ENCODE measurements around the gene NSUN4. TPM values are rescaled to one million over a fixed set of nuclear protein-coding genes. Genes with fewer than 3 reads are reported as not detected.

The NSUN4 gene
- total RNA-seq, 3 donors from 2014 or later: 18.5 to 20.6 (median 20.5) TPM

GRCh38 chr1:46301808-46302640 is 38.6 kb upstream of the NSUN4 start:
- intact Hi-C loops (cut with DNase I, micrococcal nuclease): no loop called here
- peaks cover 45% of the 10 kb centered on the region for H3K4me1 ChIP-seq (ENCODE audit: low read depth)
- peak; percentile 54 for ATAC-seq

DNA sequence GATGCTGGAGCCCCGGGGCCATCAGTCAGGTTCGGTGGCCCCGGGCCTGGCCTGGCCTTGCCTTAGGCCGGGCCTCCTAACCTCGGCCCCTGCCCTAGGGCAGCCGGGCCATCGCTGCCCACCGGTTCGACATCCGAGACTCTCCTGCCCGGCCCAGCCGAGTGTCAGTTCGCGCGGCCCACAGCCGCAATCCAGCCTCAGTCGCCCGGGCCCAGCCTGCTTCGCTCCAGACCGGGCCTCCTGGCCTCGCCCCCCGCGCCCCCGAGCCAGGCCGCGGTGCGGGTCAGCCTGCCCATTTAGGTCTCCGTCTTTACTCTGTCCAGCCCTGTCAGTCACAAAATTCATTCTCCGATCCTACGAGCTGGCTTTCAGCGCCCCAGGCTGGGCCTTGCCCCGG is 38.0 kb upstream of the NSUN4 start:
- Histone ChIP-seq H3K36me3 (ENCODE audit: low read depth) (no peaks in the 10 kb centered on the region), H3K4me3 (peak overlapping the region; percentile 82), H3K9me3 (no peaks in the 10 kb centered on the region), H3K4me1 (ENCODE audit: low read depth) (peaks cover 51% of the 10 kb centered on the region)
- TF ChIP-seq, protein P1, sequence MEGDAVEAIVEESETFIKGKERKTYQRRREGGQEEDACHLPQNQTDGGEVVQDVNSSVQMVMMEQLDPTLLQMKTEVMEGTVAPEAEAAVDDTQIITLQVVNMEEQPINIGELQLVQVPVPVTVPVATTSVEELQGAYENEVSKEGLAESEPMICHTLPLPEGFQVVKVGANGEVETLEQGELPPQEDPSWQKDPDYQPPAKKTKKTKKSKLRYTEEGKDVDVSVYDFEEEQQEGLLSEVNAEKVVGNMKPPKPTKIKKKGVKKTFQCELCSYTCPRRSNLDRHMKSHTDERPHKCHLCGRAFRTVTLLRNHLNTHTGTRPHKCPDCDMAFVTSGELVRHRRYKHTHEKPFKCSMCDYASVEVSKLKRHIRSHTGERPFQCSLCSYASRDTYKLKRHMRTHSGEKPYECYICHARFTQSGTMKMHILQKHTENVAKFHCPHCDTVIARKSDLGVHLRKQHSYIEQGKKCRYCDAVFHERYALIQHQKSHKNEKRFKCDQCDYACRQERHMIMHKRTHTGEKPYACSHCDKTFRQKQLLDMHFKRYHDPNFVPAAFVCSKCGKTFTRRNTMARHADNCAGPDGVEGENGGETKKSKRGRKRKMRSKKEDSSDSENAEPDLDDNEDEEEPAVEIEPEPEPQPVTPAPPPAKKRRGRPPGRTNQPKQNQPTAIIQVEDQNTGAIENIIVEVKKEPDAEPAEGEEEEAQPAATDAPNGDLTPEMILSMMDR (IDR thresholded peaks at IDR 0.05): no peak
- DNase-seq: peak in 1 of 3 donors; percentile 66
- intact Hi-C loops (cut with DNase I, micrococcal nuclease): no loop called here
- peak; percentile 47 for ATAC-seq

More at GRCh38 chr1:46301808-46302640, 38.6 kb upstream of the NSUN4 start:
- TF ChIP-seq, protein P1 (IDR thresholded peaks at IDR 0.05): no peak
- Histone ChIP-seq H3K9me3 (no peaks in the 10 kb centered on the region), H3K36me3 (ENCODE audit: low read depth) (no peaks in the 10 kb centered on the region), H3K4me3 (peak overlapping the region; percentile 82)
- peak; percentile 58 to 76 (median 72) for DNase-seq

DNA sequence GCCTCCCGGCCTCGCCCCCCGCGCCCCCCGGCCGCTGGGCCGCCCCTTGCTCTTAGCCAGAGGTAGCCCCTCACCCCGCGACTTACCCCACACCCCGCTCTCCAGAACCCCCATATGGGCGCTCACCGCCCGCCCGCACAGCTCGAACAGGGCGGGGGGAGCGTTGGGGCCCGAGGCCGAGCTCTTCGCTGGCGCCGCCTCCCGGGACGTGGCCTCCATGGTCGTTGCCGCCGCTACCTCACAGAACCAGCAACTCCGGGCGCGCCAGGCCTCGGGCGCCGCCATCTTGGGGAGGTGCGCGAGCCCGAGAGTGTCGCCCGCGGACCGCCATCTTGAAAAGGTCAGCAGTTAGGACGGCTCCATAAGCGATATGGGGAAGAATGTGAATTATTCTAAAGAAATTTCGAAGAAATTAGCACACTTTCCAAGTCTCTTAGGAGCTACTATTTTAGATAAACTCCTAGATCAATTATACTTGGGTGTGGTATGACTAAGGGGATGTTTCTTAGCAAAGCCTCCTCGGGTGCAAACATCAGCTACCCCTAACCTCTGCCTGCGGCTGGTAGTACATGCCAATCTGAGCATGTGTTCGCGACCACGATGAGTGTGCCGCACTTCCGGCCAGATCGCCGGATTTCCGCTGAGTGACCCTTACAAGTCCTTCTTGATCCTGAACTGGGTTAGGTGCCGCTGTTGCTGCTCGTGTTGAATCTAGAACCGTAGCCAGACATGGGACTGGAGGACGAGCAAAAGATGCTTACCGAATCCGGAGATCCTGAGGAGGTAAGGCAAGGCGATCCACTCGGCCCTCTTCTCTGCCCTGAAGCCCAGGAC is 37.4 kb upstream of the NSUN4 start, which contains the start of the genes LRRC41 and UQCRH:
Gene LRRC41 (minus strand): TSS at position 579 of the 834 bp plus-strand sequence. CDS start 294 bp downstream, at position 285.
Gene UQCRH (plus strand): TSS at position 661 of the 834 bp plus-strand sequence. CDS start 69 bp downstream, at position 730.
- ATAC-seq (peak; percentile 92), DNase-seq (peak; percentile 95 to 96 (median 96))
- H3K4me3 ChIP-seq: peak within 1 kb of the TSS; percentile 82
- TF ChIP-seq, protein P1 (IDR thresholded peaks at IDR 0.05): peak; percentile 5
- intact Hi-C loops (cut with DNase I, micrococcal nuclease): no loop called here
- no peaks in the 10 kb centered on the region for H3K9me3 ChIP-seq
- no peaks in the 10 kb centered on the region for H3K36me3 ChIP-seq (ENCODE audit: low read depth)
- H3K4me1 ChIP-seq (ENCODE audit: low read depth): peaks cover 54% of the 10 kb centered on the region

DNA sequence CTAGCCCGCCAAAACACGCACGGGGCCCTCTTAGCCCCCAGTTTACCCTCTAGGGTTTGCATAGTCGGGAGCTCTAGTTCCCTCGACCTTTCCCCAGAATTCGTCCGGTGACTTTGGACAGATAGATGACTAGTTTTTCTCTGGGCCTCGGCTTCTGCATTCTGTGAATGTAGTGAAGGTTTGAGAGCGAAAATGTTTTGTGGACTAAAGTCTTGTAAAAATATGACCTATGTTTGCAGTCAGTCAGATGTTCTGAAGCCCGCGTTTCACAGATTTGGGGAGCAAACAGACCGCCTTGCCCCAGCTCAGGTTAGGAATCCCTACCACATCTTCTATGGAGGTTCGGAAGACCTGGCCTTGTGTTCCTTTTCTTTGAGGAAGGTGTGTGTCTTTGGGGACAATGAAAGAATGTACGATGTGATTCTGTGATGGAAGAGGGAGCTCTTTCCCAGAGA is 36.7 kb upstream of the NSUN4 start:
- ATAC-seq (no peak), DNase-seq (no peak)
- Histone ChIP-seq H3K4me3 (peak overlapping the region; percentile 82), H3K9me3 (no peaks in the 10 kb centered on the region), H3K36me3 (ENCODE audit: low read depth) (no peaks in the 10 kb centered on the region), H3K4me1 (ENCODE audit: low read depth) (peaks cover 54% of the 10 kb centered on the region)
- intact Hi-C loops (cut with DNase I, micrococcal nuclease): no loop called here
- TF ChIP-seq, protein P1 (IDR thresholded peaks at IDR 0.05): no peak

GRCh38 chr1:46306159-46306530 is 34.5 kb upstream of the NSUN4 start:
- ATAC-seq (no peak), DNase-seq (no peak)
- Histone ChIP-seq H3K9me3 (no peaks in the 10 kb centered on the region), H3K4me1 (ENCODE audit: low read depth) (peaks cover 44% of the 10 kb centered on the region), H3K36me3 (ENCODE audit: low read depth) (no peaks in the 10 kb centered on the region), H3K4me3 (no peak overlapping the region)
- TF ChIP-seq, protein P1 (IDR thresholded peaks at IDR 0.05): no peak
- intact Hi-C loops (cut with DNase I, micrococcal nuclease): no loop called here

All from mucosa of descending colon (tissue), 3 donors.